Natural killer cell (primary cell): ENCODE results near the gene CCDC88C. TPM values are rescaled to one million over a fixed set of nuclear protein-coding genes. Genes with fewer than 3 reads are reported as not detected.
"Not testable (repeated sequence)": the region's sequence is repeated elsewhere in the genome, so short reads cannot be mapped to it uniquely, and the experiment has no call there.

Experiments
- ATAC-seq, 3 donors: fragments of 150-1000 bp in 2 of 3; fragments of 200-7000 bp in 1 of 3; cut with Tn5 transposase; 1 replicate in 1 of 3; 2 replicates in 2 of 3; pipeline ENCODE4 v1.10.0; 2021; ENCODE audit warnings: mild to moderate bottlenecking in 2 of 3, moderate library complexity in 2 of 3
- DNase-seq, 2 donors: peaks; one replicate each; pipeline versions ENCODE4 v3.0.0 to v3.0.0-alpha.2; 2013 to 2021; ENCODE audit warnings: mixed read lengths in 1 of 2
- H3K27ac ChIP-seq: one replicate; pipeline ENCODE4 v1.5.1; 2013; ENCODE audit warnings: mild to moderate bottlenecking, low read length
- H3K27me3 ChIP-seq: one replicate; pipeline ENCODE4 v1.6.1; 2013; ENCODE audit warnings: low read length; ENCODE audit not compliant: control insufficient read depth, insufficient read depth
- H3K36me3 ChIP-seq: one replicate; pipeline ENCODE4 v1.6.1; 2013; ENCODE audit warnings: low read length; ENCODE audit not compliant: control insufficient read depth, insufficient read depth
- H3K4me1 ChIP-seq: one replicate; pipeline ENCODE4 v1.6.1; 2013; ENCODE audit warnings: low read length; ENCODE audit not compliant: control insufficient read depth, insufficient read depth
- H3K4me3 ChIP-seq: one replicate; pipeline ENCODE4 v1.5.1; 2013; ENCODE audit warnings: low read length
- H3K9me3 ChIP-seq: one replicate; pipeline ENCODE4 v1.6.1; 2013; ENCODE audit warnings: low read length; ENCODE audit not compliant: control insufficient read depth, insufficient read depth
- H3K27ac Mint-ChIP-seq, 2 donors: one replicate each; pipeline ENCODE4 v1.8.0; 2022; ENCODE audit warnings: mild to moderate bottlenecking in 2 of 2, mixed read lengths in 2 of 2, moderate library complexity in 1 of 2
- H3K27me3 Mint-ChIP-seq, 2 donors: one replicate each; pipeline ENCODE4 v1.8.0; 2022; ENCODE audit warnings: low read depth in 2 of 2, mixed read lengths in 2 of 2
- H3K36me3 Mint-ChIP-seq: one replicate; pipeline ENCODE4 v1.8.0; 2022; ENCODE audit warnings: mixed read lengths
- H3K4me1 Mint-ChIP-seq, 2 donors: one replicate each; pipeline ENCODE4 v1.8.0; 2022; ENCODE audit warnings: mixed read lengths in 2 of 2
- H3K4me3 Mint-ChIP-seq: one replicate; pipeline ENCODE4 v1.8.0; 2022; ENCODE audit warnings: mild to moderate bottlenecking, moderate library complexity, mixed read lengths
- H3K9me3 Mint-ChIP-seq, 2 donors: one replicate each; pipeline ENCODE4 v1.8.0; 2022; ENCODE audit warnings: mixed read lengths in 2 of 2
- CTCF ChIP-seq: fragments of 200-600 bp; IDR thresholded peaks from one replicate; pipeline ENCODE4 v1.8.0; 2022; ENCODE audit warnings: antibody characterized with exemption
- whole genome bisulfite sequencing: methylation state at CpG from one replicate; pipeline ENCODE4 v1.1.7; 2013; ENCODE audit warnings: missing lambda C conversion rate; ENCODE audit not compliant: insufficient coverage; 5-methylcytosine and 5-hydroxymethylcytosine counted together
- intact Hi-C: fragments of 100-400 bp; cut with micrococcal nuclease; formaldehyde crosslinking; loops from one replicate; pipeline ENCODE4 v1.14.2; 2022
- total RNA-seq, 4 donors: library from RNA; stranded (reverse); fragments of 120-200 nt in 1 of 4; gene quantifications; one replicate each; pipeline versions ENCODE4 v1.2.3 to v1.2.4, GENCODE V29; 2013 to 2022

CCDC88C gene
- total RNA-seq, 3 donors from 2014 or later (not counting 1 experiment from before 2014, with no cell fraction given), result 432 to 516 (median 438) TPM

DNA sequence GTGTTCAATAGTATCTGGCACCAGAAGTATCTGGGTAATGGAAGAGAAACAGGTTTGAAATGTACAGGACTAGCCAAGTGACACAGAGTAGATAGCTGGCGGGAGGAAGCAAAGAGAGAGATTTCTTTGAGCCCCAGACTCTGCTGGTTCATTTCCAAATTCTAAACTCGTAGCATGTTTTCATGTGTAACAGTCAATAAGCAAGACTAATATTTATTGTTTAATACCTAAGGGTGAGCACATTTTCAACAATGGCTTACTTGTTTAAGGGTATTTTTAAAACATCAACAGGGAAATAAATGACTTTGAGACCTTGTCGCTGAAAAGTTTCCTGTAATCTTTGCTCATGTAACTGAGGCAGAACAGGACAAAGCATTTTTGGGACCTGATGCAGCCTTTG, 11.8 kb upstream of the CCDC88C start:
- peaks cover 6% of the 10 kb centered on the region for H3K4me1 ChIP-seq
- H3K27ac ChIP-seq, result no peak overlapping the region
- H3K9me3 ChIP-seq, result no peaks in the 10 kb centered on the region
- 97% methylated on average over 2 of the region's 3 CpGs for WGBS
- intact Hi-C loops, result no loop called here
- Mint-ChIP-seq H3K36me3 (no peaks in the 10 kb centered on the region), H3K27me3 (no peaks in the 10 kb centered on the region), H3K9me3 (no peaks in the 10 kb centered on the region), H3K27ac (no peak overlapping the region), H3K4me1 (peaks cover 6 to 24% of the 10 kb centered on the region in 2 donors), H3K4me3 (no peak overlapping the region)
- DNase-seq, result no peak
- no peaks in the 10 kb centered on the region for H3K27me3 ChIP-seq
- no peak for ATAC-seq
- H3K36me3 ChIP-seq, result no peaks in the 10 kb centered on the region
- no peak overlapping the region for H3K4me3 ChIP-seq
- no peak for TF ChIP-seq CTCF

GRCh38 chr14:91428931-91429330, 11.3 kb upstream of the CCDC88C start:
- H3K4me1 ChIP-seq, ATAC-seq, H3K36me3 ChIP-seq, intact Hi-C loops, DNase-seq, H3K4me3 ChIP-seq, H3K27me3 Mint-ChIP-seq, H3K27me3 ChIP-seq, H3K4me3 Mint-ChIP-seq, H3K9me3 Mint-ChIP-seq, H3K27ac ChIP-seq, H3K36me3 Mint-ChIP-seq, H3K9me3 ChIP-seq, H3K27ac Mint-ChIP-seq: not testable (repeated sequence)
- peaks cover 6 to 25% of the 10 kb centered on the region in 2 donors for H3K4me1 Mint-ChIP-seq
- 100% methylated on average over 1 of the region's 1 CpG for whole genome bisulfite sequencing

GRCh38 chr14:91425531-91425944, 7.9 kb upstream of the CCDC88C start:
- H3K27me3 ChIP-seq, H3K27ac ChIP-seq, H3K9me3 ChIP-seq, H3K4me3 ChIP-seq, H3K36me3 Mint-ChIP-seq, DNase-seq, H3K4me1 ChIP-seq, ATAC-seq, H3K27me3 Mint-ChIP-seq, H3K27ac Mint-ChIP-seq, H3K4me3 Mint-ChIP-seq, intact Hi-C loops, H3K36me3 ChIP-seq, H3K9me3 Mint-ChIP-seq: not testable (repeated sequence)
- peaks cover 6 to 25% of the 10 kb centered on the region in 2 donors for H3K4me1 Mint-ChIP-seq
- WGBS, result 62% methylated on average over 9 of the region's 9 CpGs

- Mint-ChIP-seq H3K36me3 (no peaks in the 10 kb centered on the region), H3K4me1 (peaks cover 6 to 25% of the 10 kb centered on the region in 2 donors), H3K27ac (no peak overlapping the region), H3K4me3 (no peak overlapping the region), H3K27me3 (no peaks in the 10 kb centered on the region), H3K9me3 (no peaks in the 10 kb centered on the region)
- DNase-seq (no peak), ATAC-seq (no peak)
- Histone ChIP-seq H3K36me3 (no peaks in the 10 kb centered on the region), H3K4me1 (peaks cover 6% of the 10 kb centered on the region), H3K27me3 (no peaks in the 10 kb centered on the region), H3K27ac (no peak overlapping the region), H3K4me3 (no peak overlapping the region), H3K9me3 (no peaks in the 10 kb centered on the region)
- 86% methylated on average over 9 of the region's 9 CpGs for WGBS
- no peak for TF ChIP-seq CTCF
- intact Hi-C loops, result no loop called here
Observed at GRCh38 chr14:91424813-91425530, 7.4 kb upstream of the CCDC88C start.
